GM21717 (cell line): ENCODE measurements around the gene TSHR.
"Not testable (repeated sequence)": the region's sequence is repeated elsewhere in the genome, so short reads cannot be mapped to it uniquely, and the experiment has no call there.

Experiments
- ATAC-seq: cut with Tn5 transposase; IDR thresholded peaks from one replicate; pipeline ENCODE4 v1.9.1; 2021; ENCODE audit warnings: mild to moderate bottlenecking, moderate library complexity; ENCODE audit not compliant: unreplicated experiment

TSHR gene

DNA sequence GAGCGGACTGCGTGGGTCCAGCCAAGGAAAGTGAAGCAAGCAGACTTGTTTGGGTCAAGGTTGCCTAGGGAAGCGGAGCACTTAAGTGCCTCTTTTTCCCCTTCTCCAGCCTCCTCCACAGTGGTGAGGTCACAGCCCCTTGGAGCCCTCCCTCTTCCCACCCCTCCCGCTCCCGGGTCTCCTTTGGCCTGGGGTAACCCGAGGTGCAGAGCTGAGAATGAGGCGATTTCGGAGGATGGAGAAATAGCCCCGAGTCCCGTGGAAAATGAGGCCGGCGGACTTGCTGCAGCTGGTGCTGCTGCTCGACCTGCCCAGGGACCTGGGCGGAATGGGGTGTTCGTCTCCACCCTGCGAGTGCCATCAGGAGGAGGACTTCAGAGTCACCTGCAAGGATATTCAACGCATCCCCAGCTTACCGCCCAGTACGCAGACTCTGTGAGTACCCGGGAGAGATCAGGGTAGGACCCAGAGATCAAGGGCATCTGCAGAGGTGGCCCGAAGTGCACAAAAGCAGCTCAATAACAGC, at the start of gene TSHR:
TSHR (plus strand) TSS at position 206 of the 526 bp plus-strand sequence; CDS start at position 266, 60 bp downstream.
- no peak for ATAC-seq

DNA sequence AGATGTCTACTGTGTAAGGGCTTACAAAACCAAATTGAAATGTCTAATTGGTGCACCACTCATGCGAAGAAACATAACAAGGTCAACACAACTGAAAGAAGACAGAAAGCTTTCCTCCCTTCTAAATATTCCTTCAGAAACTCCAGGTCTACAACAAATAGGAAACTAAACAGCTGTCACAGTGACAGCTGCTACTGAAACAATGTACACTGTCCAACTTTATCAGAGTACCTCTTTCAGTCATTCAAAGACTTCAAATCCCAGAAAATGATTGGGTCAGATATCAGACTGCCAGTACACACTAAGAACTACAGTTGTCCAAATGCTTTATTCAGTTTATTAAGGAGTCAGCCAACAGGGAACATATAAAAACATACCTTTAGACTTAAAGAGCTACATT, 49.1 kb upstream of the TSHR start:
- no peak for ATAC-seq

DNA sequence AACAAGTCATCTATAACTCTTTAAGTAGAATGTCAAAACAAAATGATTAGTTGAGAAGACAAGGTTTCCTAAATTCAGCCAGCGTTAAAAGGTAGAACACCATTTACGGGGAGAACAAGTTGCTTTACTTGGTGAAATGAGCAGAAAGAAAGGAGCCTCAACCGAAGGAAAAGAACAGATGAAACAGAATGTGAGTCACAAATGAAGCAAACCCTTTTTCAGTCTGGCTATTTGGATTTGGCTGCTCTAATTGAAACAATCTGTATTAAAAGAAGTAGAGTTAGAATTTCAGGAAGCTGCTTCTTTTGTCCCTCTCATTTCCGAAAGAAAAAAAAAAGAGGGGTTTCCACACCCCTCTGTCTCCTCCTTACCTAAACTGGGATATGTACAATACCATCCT, 48.5 kb upstream of the TSHR start:
- ATAC-seq: no peak

DNA sequence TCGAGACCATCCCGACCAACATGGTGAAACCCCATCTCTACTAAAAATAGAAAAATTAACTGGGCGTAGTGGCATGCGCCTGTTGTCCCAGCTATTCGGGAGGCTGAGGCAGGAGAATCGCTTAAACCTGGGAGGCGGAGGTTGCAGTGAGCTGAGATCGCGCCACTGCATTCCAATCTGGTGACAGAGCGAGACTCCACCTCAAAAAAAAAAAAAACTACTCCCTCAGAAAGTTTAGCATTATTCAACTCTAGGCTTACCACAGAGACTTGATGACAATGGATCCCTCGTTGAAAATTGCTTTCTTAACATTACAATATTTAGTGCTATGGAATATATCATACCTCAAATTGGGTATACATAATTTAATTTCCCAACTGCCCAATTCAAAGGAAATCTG, 43.4 kb upstream of the TSHR start:
- ATAC-seq: not testable (repeated sequence)

DNA sequence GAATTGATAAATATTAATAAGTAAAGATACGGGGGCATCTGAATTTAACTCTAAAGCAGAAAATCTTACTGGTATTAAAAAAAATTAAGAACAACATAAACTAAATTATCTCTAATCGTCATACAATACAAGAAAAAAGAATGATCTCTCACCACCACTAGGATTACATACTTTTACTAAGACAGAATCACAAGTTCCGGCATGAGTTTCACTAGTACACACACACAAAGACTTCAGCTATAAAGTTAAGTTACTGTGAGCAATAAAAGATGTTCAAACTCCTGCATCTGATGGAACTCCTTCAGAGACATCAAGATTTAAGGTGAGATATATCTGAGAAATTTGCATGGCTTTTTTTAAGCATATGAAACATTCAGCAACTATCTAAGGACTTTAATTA, 35.8 kb upstream of the TSHR start:
- ATAC-seq: no peak

DNA sequence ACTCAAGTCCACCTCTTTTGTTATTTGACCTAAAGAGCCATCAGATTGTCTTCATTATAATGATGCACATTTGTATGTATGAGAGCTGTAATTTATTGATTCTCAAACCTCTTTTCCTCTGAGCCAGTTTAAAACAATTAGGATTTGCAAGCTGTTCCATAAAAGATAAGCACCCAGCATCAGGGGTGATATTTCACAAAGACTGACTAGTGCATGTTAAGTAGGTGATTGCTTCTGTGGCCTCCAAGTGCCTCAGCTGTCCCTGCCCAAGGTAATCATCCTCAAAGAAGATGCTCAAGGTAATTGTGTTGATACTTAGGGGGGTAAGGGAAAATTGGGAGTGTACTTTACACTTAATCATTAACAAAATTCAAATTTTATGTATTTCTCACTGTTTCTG, 32.1 kb upstream of the TSHR start:
- ATAC-seq: no peak

DNA sequence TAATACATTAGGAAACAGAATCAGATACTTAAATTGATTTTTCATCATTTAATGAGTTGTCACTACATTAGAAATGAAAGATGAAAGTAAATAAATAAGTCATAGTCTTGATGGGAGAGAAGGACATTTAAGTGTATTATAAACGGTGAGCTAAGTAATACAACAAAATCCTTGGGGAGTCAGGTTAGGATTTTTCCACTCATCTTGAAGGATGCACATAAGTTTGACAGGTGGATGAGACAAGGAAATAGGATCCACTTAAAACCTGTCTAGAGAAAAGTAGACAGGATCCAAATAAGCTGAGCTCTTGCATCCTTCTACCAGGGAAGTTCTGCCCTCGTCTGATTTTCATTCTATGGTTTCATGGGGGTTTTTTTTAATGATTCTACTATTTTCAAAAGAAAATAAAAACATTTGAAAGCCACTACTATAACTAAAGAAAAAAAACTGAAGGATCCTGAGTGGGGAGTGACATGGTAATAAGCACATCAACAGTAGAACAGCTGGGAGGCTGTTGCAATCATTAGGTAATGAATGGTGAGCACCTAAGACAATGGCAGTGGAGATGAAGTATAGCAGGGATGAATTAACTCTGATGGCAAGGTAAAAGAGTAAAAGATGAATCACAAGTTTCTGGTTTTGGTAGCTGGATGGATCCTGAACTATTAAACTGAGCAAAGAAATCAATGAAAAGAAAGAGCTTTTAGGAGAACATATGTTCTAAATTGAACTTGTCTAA, 30.9 kb upstream of the TSHR start:
- ATAC-seq: no peak

DNA sequence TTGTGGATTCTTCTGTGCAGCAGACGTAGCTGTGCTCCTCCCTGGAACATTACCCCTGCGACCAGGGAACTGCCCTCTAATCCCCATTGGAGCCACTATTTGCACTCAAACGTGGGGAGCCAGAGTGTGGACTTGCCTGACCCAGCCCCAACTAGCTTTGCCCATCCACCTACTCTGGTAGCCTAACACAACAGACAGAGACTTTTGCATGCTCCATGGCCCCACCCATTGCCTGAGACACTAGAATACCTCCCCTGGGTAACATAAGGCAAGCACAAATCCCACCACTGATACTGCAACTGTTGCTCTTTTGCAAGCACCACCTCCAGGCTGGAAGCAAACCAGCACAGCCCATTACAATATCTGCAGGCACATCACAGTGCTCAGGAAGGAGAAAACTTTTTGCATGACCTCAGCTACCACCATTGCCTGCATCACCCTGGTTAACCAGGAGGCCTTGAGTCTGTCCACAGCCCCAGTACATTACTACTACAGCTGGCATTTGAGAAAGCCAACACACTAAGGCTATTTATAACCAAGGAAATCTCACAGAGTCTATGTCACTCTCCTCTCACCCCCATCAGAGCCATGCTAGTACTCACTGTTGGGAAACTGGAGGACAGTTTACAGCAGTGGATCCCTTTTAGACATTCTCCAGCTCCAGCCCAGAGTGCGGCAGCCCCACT, 28.9 kb upstream of the TSHR start:
- ATAC-seq: no peak

DNA sequence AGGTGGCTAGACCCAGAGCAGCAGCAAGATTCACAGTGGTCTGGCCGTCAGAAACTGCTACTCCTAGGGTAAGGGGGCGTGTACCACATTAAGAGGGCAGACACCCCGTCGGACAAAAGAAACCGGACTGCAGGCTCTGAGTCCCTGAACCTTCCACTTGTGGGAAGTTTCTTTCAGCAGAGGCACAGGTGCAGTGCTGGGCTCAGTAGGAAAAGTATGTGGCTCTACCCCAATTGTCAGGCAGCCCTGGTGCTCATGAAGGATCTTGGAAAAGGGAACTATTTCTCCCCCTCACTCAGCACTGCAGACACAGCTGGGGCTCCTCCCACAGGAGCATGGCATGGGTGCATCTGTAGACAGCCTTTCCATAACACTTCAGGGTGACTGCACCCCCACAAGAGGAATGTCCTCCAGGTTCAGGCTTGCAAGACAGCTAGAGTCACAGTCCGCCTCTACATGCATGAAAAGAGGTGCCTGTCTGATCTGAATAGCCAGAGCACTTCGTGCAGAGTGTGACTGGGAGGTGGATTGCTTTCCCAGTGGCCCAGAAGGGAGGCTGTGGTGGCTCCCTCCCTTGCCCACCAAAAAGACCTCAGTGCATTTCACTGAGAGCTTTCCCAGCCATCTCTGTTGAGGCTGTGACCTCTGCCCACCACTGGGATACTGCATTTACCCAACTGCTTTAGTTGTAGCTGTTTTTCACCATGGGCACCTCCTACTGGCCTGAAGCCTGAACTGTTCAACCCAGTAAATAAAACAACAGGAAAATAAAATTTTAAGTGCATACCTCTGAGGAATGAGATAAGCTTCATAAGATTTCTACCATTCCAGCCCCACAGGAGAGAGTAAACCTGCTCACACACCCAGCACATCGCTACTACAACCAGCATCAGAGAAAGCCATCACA, 28.1 kb upstream of the TSHR start:
- ATAC-seq: no peak

DNA sequence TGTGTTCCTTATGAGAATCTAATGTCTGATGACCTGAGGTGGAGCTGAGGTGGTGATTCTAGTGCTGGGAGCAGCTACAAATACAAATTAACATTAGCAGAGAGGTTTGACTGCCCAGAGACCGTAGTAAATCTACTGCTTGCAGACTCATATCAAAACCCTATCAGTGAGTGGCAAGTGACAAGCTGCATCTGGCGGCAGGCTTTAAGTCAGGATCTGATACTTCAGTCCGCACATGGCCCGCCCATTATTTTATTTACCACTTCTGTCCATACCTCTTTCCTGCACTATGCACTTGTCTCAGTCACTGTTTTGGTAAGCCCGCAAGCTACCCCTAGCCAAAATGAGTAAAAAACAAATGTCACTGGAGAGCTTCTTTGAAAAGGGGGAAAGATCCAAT, 25.3 kb upstream of the TSHR start:
- ATAC-seq: no peak

DNA sequence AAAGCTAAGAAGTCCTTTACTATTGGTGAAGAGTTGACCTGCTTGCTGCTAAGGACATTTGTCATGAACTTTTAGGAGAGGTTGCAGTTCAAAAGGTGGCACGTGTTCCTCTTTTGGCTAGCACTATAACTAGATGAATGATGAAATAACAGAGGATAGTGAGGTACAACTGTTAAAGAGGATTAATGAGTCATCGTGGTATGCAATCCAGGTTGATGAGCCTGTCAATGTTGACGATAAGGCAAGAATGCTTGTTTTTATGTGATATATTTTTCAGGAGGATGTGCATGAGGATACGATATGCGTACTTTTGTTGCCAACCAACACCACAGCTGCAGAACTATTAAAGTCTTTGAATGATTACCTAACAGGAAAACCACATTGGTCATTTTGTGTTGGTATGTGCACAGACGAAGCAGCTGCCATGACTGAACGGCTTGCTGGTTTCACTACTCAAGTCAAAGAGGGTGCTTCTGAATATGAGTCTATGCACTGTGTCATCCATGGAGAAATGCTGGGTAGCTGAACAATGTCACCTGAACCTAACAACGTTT, 24.5 kb upstream of the TSHR start:
- peak; percentile 99 for ATAC-seq

DNA sequence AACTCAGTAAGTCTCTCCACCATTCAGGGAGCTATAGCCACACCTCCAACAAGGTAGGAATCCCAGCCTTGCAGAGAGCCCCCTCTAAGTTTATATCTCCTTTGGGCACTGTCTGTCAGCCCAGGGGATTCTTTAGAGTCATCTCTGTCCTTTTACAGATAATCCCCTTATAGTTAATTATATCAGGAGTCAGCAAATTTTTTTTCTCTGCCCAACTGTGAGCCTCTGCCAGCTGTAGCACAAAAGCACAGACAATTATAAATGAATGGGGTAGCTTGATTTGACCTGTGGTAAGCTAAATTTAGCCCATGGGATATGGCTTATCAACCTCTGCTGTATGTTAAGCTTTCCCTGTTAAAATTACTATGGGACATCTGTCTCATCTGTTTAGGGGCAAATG, 22.1 kb upstream of the TSHR start:
- no peak for ATAC-seq

DNA sequence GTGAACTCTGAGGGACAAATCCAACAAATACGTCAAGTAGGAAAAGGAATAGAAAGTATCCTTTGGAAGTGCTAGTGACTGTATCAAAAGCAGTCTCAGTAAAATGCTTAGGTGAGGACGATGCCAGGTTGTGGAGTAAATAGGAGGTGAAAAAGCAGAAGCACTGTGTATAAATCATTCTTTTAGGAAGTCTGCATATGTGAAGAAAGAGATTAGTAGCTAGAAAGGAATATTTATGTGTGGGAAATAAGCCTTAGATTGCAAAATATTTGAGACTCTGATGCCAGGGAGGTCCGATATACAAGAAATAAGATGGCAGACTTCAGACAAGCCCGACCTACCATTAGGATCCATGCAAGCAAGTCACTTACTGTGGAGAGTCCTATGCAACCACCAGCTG, 21.7 kb upstream of the TSHR start:
- ATAC-seq: no peak

DNA sequence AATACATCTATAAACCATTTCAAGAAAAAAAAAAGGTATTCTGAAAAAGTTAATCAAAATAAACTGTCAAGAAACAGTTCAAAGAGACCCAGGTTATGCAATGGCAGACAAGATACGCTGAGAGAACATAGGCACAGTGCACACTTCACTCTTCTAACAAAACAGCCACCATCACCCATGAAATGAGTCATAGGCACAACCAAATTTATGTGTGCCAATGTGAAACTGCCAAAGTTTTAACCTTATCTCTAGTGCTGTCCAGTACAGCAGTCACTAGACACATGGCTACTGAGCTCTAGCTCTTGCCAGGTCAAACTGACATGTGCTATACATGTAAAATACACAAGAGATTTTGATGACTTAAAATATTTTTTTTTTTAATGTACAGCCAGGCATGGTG, 15.3 kb upstream of the TSHR start:
- ATAC-seq: no peak

DNA sequence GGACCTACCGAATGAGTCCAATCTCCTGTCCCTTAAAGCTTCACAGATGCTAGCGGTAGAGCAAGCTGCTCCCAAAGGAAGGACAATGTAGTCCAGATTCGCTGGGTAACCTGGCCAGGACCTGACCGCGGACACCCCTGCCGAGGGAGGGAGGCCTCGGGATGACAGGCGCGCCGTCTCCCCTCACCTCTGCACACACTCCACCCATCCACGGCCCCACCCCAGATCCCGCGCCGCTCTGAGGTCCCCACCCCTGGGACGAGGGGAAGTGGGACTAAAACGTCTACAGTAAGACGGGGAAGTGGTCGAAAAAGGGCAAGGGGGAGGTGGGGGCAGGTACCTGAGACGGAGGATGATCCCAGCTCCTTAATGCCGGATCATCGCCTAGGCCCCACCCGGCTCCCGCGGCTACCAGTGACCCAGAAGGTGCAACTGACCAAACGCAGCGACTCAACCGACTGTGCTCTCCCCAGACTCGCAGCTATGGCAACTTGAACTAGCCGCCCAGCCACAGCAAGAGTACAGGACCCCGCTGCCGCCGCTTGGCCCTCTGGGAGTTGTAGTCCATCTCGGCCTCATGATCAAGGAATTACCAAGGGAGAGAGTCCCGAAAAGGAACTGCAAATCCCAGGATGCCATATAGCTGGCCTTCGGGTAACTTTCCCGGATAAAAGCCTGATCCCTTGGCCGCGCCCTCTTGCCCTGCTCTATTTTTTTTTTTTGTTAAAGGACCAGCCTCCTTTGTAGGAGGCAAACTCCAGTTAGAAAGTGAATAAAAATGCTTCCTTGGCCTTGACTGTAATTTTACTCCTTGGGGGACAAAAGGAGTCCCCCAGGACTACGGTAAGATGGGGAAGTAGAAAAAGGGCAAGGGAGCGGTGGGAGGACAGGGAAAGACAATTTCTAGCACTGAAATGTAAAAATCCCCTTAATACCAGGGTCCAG, 13.9 kb upstream of the TSHR start, which contains the start of gene CEP128:
CEP128 (minus strand) TSS at position 498 of the 945 bp plus-strand sequence.
- ATAC-seq: peak; percentile 98

DNA sequence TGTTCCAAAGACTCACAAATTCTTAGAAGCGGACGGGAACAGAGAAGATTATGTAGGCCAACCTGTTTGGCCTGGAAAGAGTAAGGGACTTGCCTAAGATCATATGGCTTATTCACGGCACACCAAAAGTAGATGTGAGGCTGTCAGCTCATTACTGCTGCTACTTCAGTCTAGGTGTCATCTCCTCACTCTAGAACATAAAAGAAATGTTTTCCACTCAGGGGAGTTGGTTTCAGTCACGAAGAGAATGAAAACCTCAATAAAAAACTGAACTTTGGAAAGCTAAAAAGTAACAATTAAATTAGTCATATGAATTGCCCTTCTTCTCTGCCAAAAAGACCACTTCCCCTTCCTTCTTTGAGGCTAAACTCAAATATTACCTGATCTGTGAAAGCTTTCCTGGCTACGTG, 13.2 kb upstream of the TSHR start:
- ATAC-seq: no peak

DNA sequence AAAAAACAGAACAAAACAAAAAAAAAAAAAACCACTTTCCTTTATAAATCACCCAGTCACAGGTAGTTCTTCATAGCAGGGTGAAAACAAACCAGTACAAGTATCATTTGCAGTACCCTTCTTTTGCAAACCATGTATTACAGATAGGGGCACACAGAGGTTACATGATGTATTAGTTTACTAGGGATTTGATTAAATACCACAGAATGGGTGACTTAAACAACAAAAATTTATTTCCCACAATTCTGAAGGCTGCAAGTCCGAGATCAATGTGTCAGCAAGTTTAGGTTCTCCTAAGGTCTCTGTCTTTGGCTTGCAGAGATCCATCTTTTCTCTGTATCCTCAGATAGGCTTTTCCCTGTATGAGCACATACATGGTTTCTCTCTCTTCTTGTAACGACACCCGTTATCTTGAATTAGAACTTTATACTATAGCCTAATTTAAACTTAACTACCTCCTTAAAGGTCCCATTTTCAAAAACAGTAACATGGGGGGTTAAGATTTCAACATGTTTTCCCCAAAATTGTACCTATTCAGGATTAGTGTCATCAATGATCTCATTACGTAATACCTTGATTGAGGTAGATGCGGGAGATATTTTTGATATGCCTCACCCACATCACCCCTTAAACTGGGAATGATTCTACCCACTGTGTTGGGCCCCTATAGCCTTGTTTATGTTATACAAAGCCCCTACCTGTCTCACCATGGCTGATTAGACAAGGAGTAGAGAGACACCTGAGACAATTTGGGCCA, 10.4 kb upstream of the TSHR start:
- ATAC-seq: no peak

DNA sequence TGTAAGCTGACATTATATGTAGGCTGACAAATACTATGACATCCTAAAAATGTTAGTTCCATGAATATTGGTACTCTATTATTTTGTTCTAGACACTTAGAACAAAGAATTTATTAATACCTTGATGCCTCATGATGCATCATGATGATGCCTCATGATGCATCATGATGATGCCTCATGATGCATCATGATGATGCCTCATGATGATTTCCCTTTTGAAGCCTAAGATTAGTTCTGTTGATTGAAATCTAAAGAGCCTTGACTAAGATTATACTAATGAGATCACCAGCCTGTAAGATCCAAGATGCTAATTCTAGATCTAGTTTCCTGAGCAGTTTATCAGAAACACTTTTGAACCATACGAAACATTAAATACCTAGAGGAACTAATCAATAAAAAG, 9.2 kb upstream of the TSHR start:
- no peak for ATAC-seq

DNA sequence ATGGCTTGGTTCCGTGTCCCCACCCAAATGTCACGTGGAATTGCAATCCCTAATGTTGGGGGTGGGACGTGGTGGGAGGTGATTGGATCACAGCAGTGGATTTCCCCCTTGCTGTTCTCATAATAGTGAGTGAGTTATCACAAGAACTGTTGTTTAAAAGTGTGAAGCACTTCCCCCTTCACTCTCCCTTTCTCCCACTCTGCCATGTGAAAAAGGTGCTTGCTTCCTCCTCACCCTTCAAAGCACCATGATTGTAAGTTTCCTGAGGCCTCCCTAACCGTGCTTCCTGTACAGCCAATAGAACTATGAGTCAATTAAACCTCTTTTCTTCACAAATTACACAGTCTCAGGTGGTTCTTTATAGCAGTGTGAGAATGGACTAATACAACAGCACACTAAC, 8.6 kb upstream of the TSHR start:
- no peak for ATAC-seq
